ENCODE data around the gene B3GNT9.

B3GNT9 gene

GRCh38 chr16:67116388-67117311, 34.1 kb downstream of the B3GNT9 start:
- H3K4me3 ChIP-seq (ENCODE audit: low read depth, low read length) = no peak overlapping the region
- TF ChIP-seq, protein P1, sequence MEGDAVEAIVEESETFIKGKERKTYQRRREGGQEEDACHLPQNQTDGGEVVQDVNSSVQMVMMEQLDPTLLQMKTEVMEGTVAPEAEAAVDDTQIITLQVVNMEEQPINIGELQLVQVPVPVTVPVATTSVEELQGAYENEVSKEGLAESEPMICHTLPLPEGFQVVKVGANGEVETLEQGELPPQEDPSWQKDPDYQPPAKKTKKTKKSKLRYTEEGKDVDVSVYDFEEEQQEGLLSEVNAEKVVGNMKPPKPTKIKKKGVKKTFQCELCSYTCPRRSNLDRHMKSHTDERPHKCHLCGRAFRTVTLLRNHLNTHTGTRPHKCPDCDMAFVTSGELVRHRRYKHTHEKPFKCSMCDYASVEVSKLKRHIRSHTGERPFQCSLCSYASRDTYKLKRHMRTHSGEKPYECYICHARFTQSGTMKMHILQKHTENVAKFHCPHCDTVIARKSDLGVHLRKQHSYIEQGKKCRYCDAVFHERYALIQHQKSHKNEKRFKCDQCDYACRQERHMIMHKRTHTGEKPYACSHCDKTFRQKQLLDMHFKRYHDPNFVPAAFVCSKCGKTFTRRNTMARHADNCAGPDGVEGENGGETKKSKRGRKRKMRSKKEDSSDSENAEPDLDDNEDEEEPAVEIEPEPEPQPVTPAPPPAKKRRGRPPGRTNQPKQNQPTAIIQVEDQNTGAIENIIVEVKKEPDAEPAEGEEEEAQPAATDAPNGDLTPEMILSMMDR (IDR thresholded peaks at IDR 0.05; ENCODE audit: low read depth, low read length) = no peak

GRCh38 chr16:67115639-67116038, 35.2 kb downstream of the B3GNT9 start:
- no peak overlapping the region for H3K4me3 ChIP-seq (ENCODE audit: low read depth, low read length)
- TF ChIP-seq, protein P1 (IDR thresholded peaks at IDR 0.05; ENCODE audit: low read depth, low read length) = no peak

- TF ChIP-seq, protein P1 (IDR thresholded peaks at IDR 0.05; ENCODE audit: low read depth, low read length) = no peak
- no peak overlapping the region for H3K4me3 ChIP-seq (ENCODE audit: low read depth, low read length)
Measured at GRCh38 chr16:67114793-67115192, 36.0 kb downstream of the B3GNT9 start.

DNA sequence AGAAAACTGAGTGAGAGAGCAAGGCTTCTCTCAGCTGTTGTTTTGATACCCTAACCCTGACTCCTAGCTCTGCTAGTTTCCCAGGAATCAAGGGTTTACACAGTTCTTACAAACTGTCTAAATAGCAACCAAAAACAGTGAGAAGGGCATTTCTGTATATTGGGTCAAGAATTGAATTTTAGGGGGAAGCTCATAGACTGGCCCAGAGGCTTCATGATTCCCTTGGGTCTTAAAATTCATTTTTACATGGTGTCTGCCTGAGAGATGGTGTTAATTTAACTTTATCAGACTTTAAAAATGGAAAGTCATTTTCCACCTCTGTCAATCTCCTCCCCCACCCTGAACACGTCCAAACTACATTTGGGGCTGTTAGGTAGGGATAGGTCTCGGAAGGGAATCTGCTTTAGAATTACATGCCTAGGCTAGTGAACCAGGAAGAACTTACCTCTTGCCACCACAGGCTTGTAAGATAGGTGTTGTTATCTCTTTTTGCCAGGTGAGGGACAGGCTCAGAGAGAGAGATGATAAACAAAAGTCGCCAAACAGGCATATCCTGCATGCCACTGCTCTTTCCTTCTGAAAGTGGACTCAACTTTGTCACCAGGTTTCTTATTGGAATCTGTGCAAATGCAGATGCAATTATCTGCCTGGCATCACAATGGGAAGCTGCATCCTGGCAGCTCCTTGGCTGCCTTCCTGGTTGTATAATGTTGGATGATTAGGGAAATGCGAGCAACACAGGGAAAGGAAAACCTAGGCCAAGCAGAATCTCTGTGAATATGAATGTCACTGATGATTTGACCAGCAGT, 38.0 kb downstream of the B3GNT9 start:
- TF ChIP-seq, protein P1 (IDR thresholded peaks at IDR 0.05; ENCODE audit: low read depth, low read length) = no peak
- H3K4me3 ChIP-seq (ENCODE audit: low read depth, low read length) = no peak overlapping the region

DNA sequence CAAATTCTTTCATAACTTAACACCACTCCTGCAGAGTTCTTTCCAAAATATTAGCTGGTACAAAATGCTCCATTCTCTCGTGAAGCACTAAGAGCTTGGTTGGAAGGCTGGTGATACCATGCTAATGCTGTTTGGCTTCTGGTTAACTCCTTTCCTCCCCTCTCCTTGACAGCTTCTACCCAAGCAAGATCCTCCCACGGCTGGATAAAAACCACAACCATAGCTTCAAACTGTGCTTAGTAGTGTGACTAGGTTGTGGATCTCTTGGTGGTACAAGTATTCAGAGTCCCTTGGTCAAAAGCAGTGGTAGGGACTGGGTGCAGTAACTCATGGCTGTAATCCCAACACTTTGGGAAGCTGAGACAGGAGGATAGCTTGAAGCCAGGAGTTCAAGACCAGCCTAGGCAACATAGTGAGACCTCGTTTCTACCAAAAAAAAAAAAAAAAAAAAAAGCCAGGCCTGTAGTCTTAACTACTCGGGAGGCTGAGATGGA, 38.8 kb downstream of the B3GNT9 start:
- TF ChIP-seq, protein P1 (IDR thresholded peaks at IDR 0.05; ENCODE audit: low read depth, low read length) = no peak
- H3K4me3 ChIP-seq (ENCODE audit: low read depth, low read length) = no peak overlapping the region

DNA sequence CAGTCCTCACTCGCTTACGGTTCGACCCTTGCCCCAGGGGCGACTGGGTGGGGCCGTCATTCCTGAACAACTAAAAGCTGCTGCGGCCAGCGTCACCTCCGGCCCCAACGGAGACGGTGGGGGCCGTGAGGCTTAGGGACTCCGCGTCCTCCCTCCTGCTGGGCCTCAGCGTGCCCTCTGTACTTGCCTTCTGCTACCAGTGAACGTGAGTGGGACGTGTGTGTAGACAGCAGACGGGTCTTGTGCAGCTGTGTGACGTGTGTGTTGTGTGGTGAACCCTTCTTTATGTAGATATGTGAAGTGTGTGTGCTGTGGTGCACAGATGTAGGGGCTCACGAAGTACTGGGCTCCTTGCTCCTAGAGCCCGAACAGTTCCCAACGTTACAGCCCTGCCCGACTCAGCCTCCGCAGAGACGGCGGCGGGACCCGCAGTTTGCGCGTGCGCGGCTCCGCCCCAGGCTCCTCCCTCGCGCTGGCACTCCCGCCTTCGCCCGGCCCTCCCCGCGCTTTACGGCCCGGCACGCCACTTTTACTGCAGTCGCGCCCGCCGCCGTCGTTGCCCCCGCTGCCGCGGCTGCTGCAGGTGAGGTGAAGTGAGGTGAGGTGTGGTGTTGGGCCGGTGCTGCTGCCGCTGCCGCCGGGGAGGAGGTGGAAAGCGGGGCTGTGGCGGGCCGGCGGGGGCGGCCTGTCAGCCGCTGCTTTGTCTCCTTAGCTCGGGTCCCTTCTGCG, 41.2 kb downstream of the B3GNT9 start, which contains the start of gene PHAF1:
Gene PHAF1, plus strand, starts transcription at position 535 of the 729 bp plus-strand sequence. CDS start 235 bp downstream, outside the sequence.
- peak within 1 kb of the TSS; percentile 98 for H3K4me3 ChIP-seq (ENCODE audit: low read depth, low read length)
- TF ChIP-seq, protein P1 (IDR thresholded peaks at IDR 0.05; ENCODE audit: low read depth, low read length) = no peak

All from WI38 (cell line).